ENCODE data around the gene JAKMIP1.

GRCh38 chr4:5976431-5976830 is 223.9 kb downstream of the JAKMIP1 start:
- no peak for TF ChIP-seq SP1 (IDR thresholded peaks at IDR 0.05; ENCODE audit: low read depth)
- TF ChIP-seq CTCF (IDR thresholded peaks at IDR 0.05 in 2 of 3, conservative IDR thresholded peaks at IDR 0.05 in 1 of 3; ENCODE audit: borderline replicate concordance in 1 of 3, insufficient read depth in 1 of 3, low read depth in 2 of 3, low read length in 2 of 3), result peak in 1 of 3 experiments; percentile 13; a peak in 1 of 6 replicates
- no peak for TF ChIP-seq JUND (IDR thresholded peaks at IDR 0.05)
- TF ChIP-seq POLR2A (IDR thresholded peaks at IDR 0.05; ENCODE audit: borderline replicate concordance, extremely low read depth, insufficient read depth, insufficient read length), result no peak
- TF ChIP-seq EZH2 (IDR thresholded peaks at IDR 0.05), result no peak
- no peak for TF ChIP-seq RAD21 (IDR thresholded peaks at IDR 0.05; ENCODE audit: low read depth)
- no peak for TF ChIP-seq REST (IDR thresholded peaks at IDR 0.05; ENCODE audit: low read depth)
- no peak for TF ChIP-seq SIN3A (IDR thresholded peaks at IDR 0.05; ENCODE audit: low read depth)
- TF ChIP-seq POLR2AphosphoS5 (IDR thresholded peaks at IDR 0.05; ENCODE audit: low read depth, low read length), result no peak
